Limb (tissue), 2 donors: ENCODE results near the gene NOSTRIN.
"Not testable (repeated sequence)": the region's sequence is repeated elsewhere in the genome, so short reads cannot be mapped to it uniquely, and the experiment has no call there.

Experiments
- DNase-seq, 2 donors: peaks; one replicate each; pipeline ENCODE4 v3.0.0-alpha.2; 2016; ENCODE audit errors: extremely low spot score in 2 of 2

The NOSTRIN gene

GRCh38 chr2:168790226-168790902 lies 12.1 kb upstream of the NOSTRIN start:
- DNase-seq, result no peak

GRCh38 chr2:168791140-168791539 lies 11.3 kb upstream of the NOSTRIN start:
- DNase-seq, result not testable (repeated sequence)

GRCh38 chr2:168793596-168793995 lies 8.8 kb upstream of the NOSTRIN start:
- no peak for DNase-seq

GRCh38 chr2:168794968-168795367 lies 7.5 kb upstream of the NOSTRIN start:
- no peak for DNase-seq

- no peak for DNase-seq
These were observed 6.3 kb upstream of the NOSTRIN start for GRCh38 chr2:168796090-168796577.

GRCh38 chr2:168796583-168797285 lies 5.7 kb upstream of the NOSTRIN start:
- no peak for DNase-seq

- no peak for DNase-seq
These were observed 5.2 kb upstream of the NOSTRIN start for GRCh38 chr2:168797286-168797655.

GRCh38 chr2:168798076-168798887 lies 4.2 kb upstream of the NOSTRIN start:
- DNase-seq, result no peak

- no peak for DNase-seq
These were observed 3.5 kb upstream of the NOSTRIN start for GRCh38 chr2:168798888-168799410.

- DNase-seq, result no peak
These were observed 966 bp upstream of the NOSTRIN start for GRCh38 chr2:168801471-168801870.

- no peak for DNase-seq
These were observed 655 bp downstream of the NOSTRIN start for GRCh38 chr2:168802859-168803725.

- DNase-seq, result no peak
These were observed 1.8 kb downstream of the NOSTRIN start for GRCh38 chr2:168804214-168804613.

GRCh38 chr2:168805615-168806014 lies 3.2 kb downstream of the NOSTRIN start:
- DNase-seq, result no peak

- no peak for DNase-seq
These were observed 7.1 kb downstream of the NOSTRIN start for GRCh38 chr2:168809537-168809936.

GRCh38 chr2:168810235-168810634 lies 7.8 kb downstream of the NOSTRIN start:
- no peak for DNase-seq

GRCh38 chr2:168811696-168812095 lies 9.3 kb downstream of the NOSTRIN start:
- no peak for DNase-seq

- no peak for DNase-seq
These were observed 11.6 kb downstream of the NOSTRIN start for GRCh38 chr2:168814046-168814445.

GRCh38 chr2:168814939-168815907 lies 12.8 kb downstream of the NOSTRIN start:
- DNase-seq, result no peak

- DNase-seq, result no peak
These were observed 13.9 kb downstream of the NOSTRIN start for GRCh38 chr2:168816369-168816768.
